Natural killer cell (primary cell): ENCODE results near the gene GNRH2. TPM values are rescaled to one million over a fixed set of nuclear protein-coding genes. Genes with fewer than 3 reads are reported as not detected.

Experiments
- ATAC-seq, 3 donors: fragments of 150-1000 bp in 2 of 3; fragments of 200-7000 bp in 1 of 3; cut with Tn5 transposase; 1 replicate in 1 of 3; 2 replicates in 2 of 3; pipeline ENCODE4 v1.10.0; 2021; ENCODE audit warnings: mild to moderate bottlenecking in 2 of 3, moderate library complexity in 2 of 3
- DNase-seq, 2 donors: peaks; one replicate each; pipeline versions ENCODE4 v3.0.0 to v3.0.0-alpha.2; 2013 to 2021; ENCODE audit warnings: mixed read lengths in 1 of 2
- H3K27ac ChIP-seq: one replicate; pipeline ENCODE4 v1.5.1; 2013; ENCODE audit warnings: mild to moderate bottlenecking, low read length
- H3K27me3 ChIP-seq: one replicate; pipeline ENCODE4 v1.6.1; 2013; ENCODE audit warnings: low read length; ENCODE audit not compliant: control insufficient read depth, insufficient read depth
- H3K36me3 ChIP-seq: one replicate; pipeline ENCODE4 v1.6.1; 2013; ENCODE audit warnings: low read length; ENCODE audit not compliant: control insufficient read depth, insufficient read depth
- H3K4me1 ChIP-seq: one replicate; pipeline ENCODE4 v1.6.1; 2013; ENCODE audit warnings: low read length; ENCODE audit not compliant: control insufficient read depth, insufficient read depth
- H3K4me3 ChIP-seq: one replicate; pipeline ENCODE4 v1.5.1; 2013; ENCODE audit warnings: low read length
- H3K9me3 ChIP-seq: one replicate; pipeline ENCODE4 v1.6.1; 2013; ENCODE audit warnings: low read length; ENCODE audit not compliant: control insufficient read depth, insufficient read depth
- H3K27ac Mint-ChIP-seq, 2 donors: one replicate each; pipeline ENCODE4 v1.8.0; 2022; ENCODE audit warnings: mild to moderate bottlenecking in 2 of 2, mixed read lengths in 2 of 2, moderate library complexity in 1 of 2
- H3K27me3 Mint-ChIP-seq, 2 donors: one replicate each; pipeline ENCODE4 v1.8.0; 2022; ENCODE audit warnings: low read depth in 2 of 2, mixed read lengths in 2 of 2
- H3K36me3 Mint-ChIP-seq: one replicate; pipeline ENCODE4 v1.8.0; 2022; ENCODE audit warnings: mixed read lengths
- H3K4me1 Mint-ChIP-seq, 2 donors: one replicate each; pipeline ENCODE4 v1.8.0; 2022; ENCODE audit warnings: mixed read lengths in 2 of 2
- H3K4me3 Mint-ChIP-seq: one replicate; pipeline ENCODE4 v1.8.0; 2022; ENCODE audit warnings: mild to moderate bottlenecking, moderate library complexity, mixed read lengths
- H3K9me3 Mint-ChIP-seq, 2 donors: one replicate each; pipeline ENCODE4 v1.8.0; 2022; ENCODE audit warnings: mixed read lengths in 2 of 2
- WGBS: methylation state at CpG from one replicate; pipeline ENCODE4 v1.1.7; 2013; ENCODE audit warnings: missing lambda C conversion rate; ENCODE audit not compliant: insufficient coverage; 5-methylcytosine and 5-hydroxymethylcytosine counted together
- intact Hi-C: fragments of 100-400 bp; cut with micrococcal nuclease; formaldehyde crosslinking; loops from one replicate; pipeline ENCODE4 v1.14.2; 2022
- total RNA-seq, 4 donors: library from RNA; stranded (reverse); fragments of 120-200 nt in 1 of 4; gene quantifications; one replicate each; pipeline versions ENCODE4 v1.2.3 to v1.2.4, GENCODE V29; 2013 to 2022
- TF ChIP-seq, protein P1 (sequence below): fragments of 200-600 bp; IDR thresholded peaks from one replicate; pipeline ENCODE4 v1.8.0; 2022; ENCODE audit warnings: antibody characterized with exemption

Gene GNRH2
- total RNA-seq, 3 donors from 2014 or later (not counting 1 experiment from before 2014, with no cell fraction given) = 0.49 to 1.2 (median 0.68) TPM

DNA sequence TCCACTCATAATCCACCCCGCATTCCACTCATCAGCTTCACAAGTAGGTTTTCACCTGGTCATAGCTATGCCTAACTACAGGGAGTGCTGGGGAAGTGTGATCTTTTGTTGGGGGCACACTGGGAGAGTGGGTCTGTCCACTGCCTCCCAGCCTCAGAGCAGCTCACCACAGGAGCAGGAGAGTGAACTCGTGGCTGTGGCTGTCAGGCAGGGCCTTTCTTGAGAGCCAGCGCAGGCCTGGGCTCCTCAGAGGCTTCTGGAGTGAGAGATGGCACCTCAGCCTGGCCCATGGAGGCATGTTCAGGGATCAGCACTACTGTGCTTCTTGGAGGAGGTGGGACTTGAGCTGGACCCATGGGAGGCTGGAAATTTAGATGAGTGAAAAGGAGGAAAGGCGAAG, 4.0 kb upstream of the GNRH2 start:
- H3K9me3 Mint-ChIP-seq = no peaks in the 10 kb centered on the region
- peak overlapping the region; percentile 80 to 81 for H3K27ac Mint-ChIP-seq
- Histone ChIP-seq H3K27me3 (no peaks in the 10 kb centered on the region), H3K27ac (no peak overlapping the region), H3K4me3 (no peak overlapping the region), H3K36me3 (peaks cover 55% of the 10 kb centered on the region), H3K9me3 (no peaks in the 10 kb centered on the region), H3K4me1 (no peaks in the 10 kb centered on the region)
- ATAC-seq (no peak), DNase-seq (no peak)
- WGBS = 79% methylated on average over 4 of the region's 4 CpGs
- no peaks in the 10 kb centered on the region for H3K27me3 Mint-ChIP-seq
- peaks cover 12% of the 10 kb centered on the region for H3K36me3 Mint-ChIP-seq
- peaks cover 9% of the 10 kb centered on the region in 2 donors for H3K4me1 Mint-ChIP-seq
- no peak overlapping the region for H3K4me3 Mint-ChIP-seq
- intact Hi-C loops = no loop called here
- TF ChIP-seq, protein P1, sequence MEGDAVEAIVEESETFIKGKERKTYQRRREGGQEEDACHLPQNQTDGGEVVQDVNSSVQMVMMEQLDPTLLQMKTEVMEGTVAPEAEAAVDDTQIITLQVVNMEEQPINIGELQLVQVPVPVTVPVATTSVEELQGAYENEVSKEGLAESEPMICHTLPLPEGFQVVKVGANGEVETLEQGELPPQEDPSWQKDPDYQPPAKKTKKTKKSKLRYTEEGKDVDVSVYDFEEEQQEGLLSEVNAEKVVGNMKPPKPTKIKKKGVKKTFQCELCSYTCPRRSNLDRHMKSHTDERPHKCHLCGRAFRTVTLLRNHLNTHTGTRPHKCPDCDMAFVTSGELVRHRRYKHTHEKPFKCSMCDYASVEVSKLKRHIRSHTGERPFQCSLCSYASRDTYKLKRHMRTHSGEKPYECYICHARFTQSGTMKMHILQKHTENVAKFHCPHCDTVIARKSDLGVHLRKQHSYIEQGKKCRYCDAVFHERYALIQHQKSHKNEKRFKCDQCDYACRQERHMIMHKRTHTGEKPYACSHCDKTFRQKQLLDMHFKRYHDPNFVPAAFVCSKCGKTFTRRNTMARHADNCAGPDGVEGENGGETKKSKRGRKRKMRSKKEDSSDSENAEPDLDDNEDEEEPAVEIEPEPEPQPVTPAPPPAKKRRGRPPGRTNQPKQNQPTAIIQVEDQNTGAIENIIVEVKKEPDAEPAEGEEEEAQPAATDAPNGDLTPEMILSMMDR = no peak

DNA sequence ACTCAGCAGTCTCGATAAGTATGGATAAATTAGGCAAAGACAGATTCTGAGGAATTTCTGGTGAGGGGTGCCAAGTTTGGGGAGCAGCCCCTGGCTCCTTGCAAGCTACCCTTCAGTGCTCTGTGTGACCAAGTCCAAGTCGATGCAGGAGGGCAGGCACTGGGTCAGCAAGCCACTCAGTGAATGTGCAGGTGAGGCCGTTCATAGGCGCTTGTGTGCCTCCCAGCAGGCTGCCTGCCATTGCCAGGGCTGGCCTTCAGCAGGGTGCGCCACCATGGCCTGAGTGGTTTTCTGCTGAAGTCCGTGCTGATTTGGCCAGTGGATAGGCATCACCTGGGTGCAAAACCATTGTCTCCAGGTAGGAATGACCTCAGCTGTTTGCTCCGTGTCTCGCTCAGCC, 3.3 kb upstream of the GNRH2 start:
- peaks cover 48% of the 10 kb centered on the region for H3K36me3 ChIP-seq
- Mint-ChIP-seq H3K36me3 (peaks cover 12% of the 10 kb centered on the region), H3K4me1 (peaks cover 12% of the 10 kb centered on the region in 2 donors), H3K27ac (peak overlapping the region; percentile 17 to 81), H3K4me3 (no peak overlapping the region), H3K9me3 (no peaks in the 10 kb centered on the region), H3K27me3 (no peaks in the 10 kb centered on the region)
- H3K4me3 ChIP-seq = no peak overlapping the region
- TF ChIP-seq, protein P1 = no peak
- no peak for DNase-seq
- no peak overlapping the region for H3K27ac ChIP-seq
- 96% methylated on average over 8 of the region's 8 CpGs for whole genome bisulfite sequencing
- no peaks in the 10 kb centered on the region for H3K9me3 ChIP-seq
- ATAC-seq = no peak
- H3K4me1 ChIP-seq = peaks cover 4% of the 10 kb centered on the region
- H3K27me3 ChIP-seq = no peaks in the 10 kb centered on the region
- intact Hi-C loops = no loop called here

DNA sequence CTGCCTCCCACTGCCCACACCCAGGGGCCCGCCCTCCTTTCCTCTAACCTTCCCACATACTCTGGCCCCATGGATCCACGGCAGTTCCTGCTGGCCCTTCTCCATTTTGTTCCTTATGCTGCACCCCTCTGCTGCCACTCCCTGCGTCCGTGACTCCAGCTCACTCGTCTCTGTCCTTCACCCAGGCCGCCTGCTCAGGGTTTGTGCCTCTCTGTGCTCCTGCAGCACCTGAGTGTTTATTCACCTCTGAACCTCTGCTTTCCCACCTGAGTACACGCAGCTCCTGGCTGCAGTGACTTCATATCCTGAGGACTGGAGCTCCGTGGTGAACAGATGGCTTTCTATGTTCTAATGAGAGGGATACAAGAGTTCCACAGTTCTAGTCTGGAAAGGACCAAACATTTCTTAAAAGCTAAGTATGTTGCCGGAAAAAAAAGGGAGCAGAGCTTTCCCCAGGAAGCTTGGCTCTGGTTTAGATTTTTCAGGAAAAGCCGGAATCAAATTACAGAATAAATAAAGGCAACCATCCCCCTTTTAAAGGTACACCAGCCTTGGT, 1.5 kb upstream of the GNRH2 start:
- peaks cover 12% of the 10 kb centered on the region for H3K36me3 Mint-ChIP-seq
- H3K27me3 Mint-ChIP-seq = no peaks in the 10 kb centered on the region
- DNase-seq = no peak
- H3K27ac Mint-ChIP-seq = peak overlapping the region; percentile 64 to 86
- intact Hi-C loops = no loop called here
- ATAC-seq = no peak
- peaks cover 14% of the 10 kb centered on the region for H3K4me1 ChIP-seq
- H3K36me3 ChIP-seq = peaks cover 30% of the 10 kb centered on the region
- H3K9me3 ChIP-seq = no peaks in the 10 kb centered on the region
- H3K9me3 Mint-ChIP-seq = no peaks in the 10 kb centered on the region
- TF ChIP-seq, protein P1 = no peak
- 92% methylated on average over 10 of the region's 10 CpGs for WGBS
- no peak overlapping the region for H3K4me3 Mint-ChIP-seq
- H3K4me3 ChIP-seq = no peak overlapping the region
- no peak overlapping the region for H3K27ac ChIP-seq
- peaks cover 20 to 27% of the 10 kb centered on the region in 2 donors for H3K4me1 Mint-ChIP-seq
- H3K27me3 ChIP-seq = no peaks in the 10 kb centered on the region

DNA sequence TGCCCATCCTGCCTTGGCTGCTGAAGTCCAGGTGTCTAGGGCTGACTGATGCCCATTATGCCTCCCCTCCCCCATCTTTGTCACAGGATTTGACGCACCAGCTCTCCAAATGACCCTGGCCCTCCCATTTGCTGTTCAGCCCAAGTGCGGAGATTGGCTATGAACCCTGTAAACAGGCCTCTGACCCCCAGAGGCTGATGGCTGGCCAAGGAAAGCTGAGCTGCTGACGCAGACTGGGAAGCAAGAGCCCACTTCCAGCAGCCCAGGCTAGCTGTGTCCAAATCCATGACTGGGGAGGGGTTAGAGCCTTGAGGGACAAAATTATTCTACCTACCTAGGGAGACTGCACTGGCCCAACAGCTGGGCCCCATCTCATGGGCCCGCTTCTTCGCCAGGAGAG, 797 bp upstream of the GNRH2 start:
- no peak for ATAC-seq
- peaks cover 21 to 34% of the 10 kb centered on the region in 2 donors for H3K4me1 Mint-ChIP-seq
- no peaks in the 10 kb centered on the region for H3K9me3 Mint-ChIP-seq
- Histone ChIP-seq H3K4me1 (peaks cover 21% of the 10 kb centered on the region), H3K27ac (no peak overlapping the region), H3K9me3 (no peaks in the 10 kb centered on the region), H3K36me3 (peaks cover 24% of the 10 kb centered on the region), H3K27me3 (no peaks in the 10 kb centered on the region), H3K4me3 (no peak overlapping the region)
- no peak for DNase-seq
- no peak overlapping the region for H3K4me3 Mint-ChIP-seq
- no peaks in the 10 kb centered on the region for H3K27me3 Mint-ChIP-seq
- TF ChIP-seq, protein P1 = no peak
- peak overlapping the region; percentile 63 to 86 for H3K27ac Mint-ChIP-seq
- intact Hi-C loops = no loop called here
- H3K36me3 Mint-ChIP-seq = peaks cover 12% of the 10 kb centered on the region
- 98% methylated on average over 5 of the region's 5 CpGs for WGBS
